ENCODE results near the gene CNTN4. TPM values are rescaled to one million over a fixed set of nuclear protein-coding genes. Genes with fewer than 3 reads are reported as not detected.

CNTN4 gene
- total RNA-seq, 1 experiment from 2014 or later, result 1.6 TPM

GRCh38 chr3:2097641-2098191, 950 bp upstream of the CNTN4 start:
- H4K5ac ChIP-seq (ENCODE audit: insufficient read length, low read depth, low read length), result no peak overlapping the region
- no peaks in the 10 kb centered on the region for H3K9me3 ChIP-seq (ENCODE audit: control insufficient read depth, low read depth, low read length)
- TF ChIP-seq CTCF (conservative IDR thresholded peaks at IDR 0.05), result no peak
- no peak overlapping the region for H3K18ac ChIP-seq (ENCODE audit: insufficient read length, low read depth, low read length)
- H3K4me3 Mint-ChIP-seq, result peak overlapping the region; percentile 68 to 83
- H3K23ac ChIP-seq (ENCODE audit: insufficient read length, low read depth, low read length), result no peak overlapping the region
- H3K4me1 ChIP-seq (ENCODE audit: insufficient read depth, low read length), result no peaks in the 10 kb centered on the region
- no peaks in the 10 kb centered on the region for H3K79me2 ChIP-seq (ENCODE audit: insufficient read depth, low read length)
- no peak overlapping the region for H2BK15ac ChIP-seq (ENCODE audit: low read depth, low read length)
- H2AFZ ChIP-seq (ENCODE audit: low read length), result peak overlapping the region; percentile 57
- H3K27ac Mint-ChIP-seq, result no peak overlapping the region
- H3K27me3 ChIP-seq (ENCODE audit: insufficient read depth, low read length), result peaks cover 33% of the 10 kb centered on the region
- H3K4me1 Mint-ChIP-seq, result peaks cover 21 to 43% of the 10 kb centered on the region in 2 experiments
- no peak overlapping the region for H3K4ac ChIP-seq (ENCODE audit: low read depth, low read length)
- no peak overlapping the region for H3K9ac ChIP-seq (ENCODE audit: extremely low read depth, insufficient read length, low read length)
- H4K20me1 ChIP-seq (ENCODE audit: control insufficient read depth, insufficient read depth, insufficient read length), result no peaks in the 10 kb centered on the region
- peaks cover 22% of the 10 kb centered on the region for H3K23me2 ChIP-seq (ENCODE audit: insufficient read length, low read depth, low read length, poor library complexity, severe bottlenecking)
- peak overlapping the region; percentile 89 for H3K4me2 ChIP-seq (ENCODE audit: insufficient read depth, insufficient read length, low read length)
- H2BK12ac ChIP-seq (ENCODE audit: insufficient read length, low read depth, low read length), result no peak overlapping the region
- no peak overlapping the region for H4K91ac ChIP-seq (ENCODE audit: insufficient read length, low read depth, low read length)
- WGBS (ENCODE audit: extremely low coverage, insufficient read length, low lambda C conversion rate), result no CpG with 5 or more reads among the region's 18 CpGs
- H3K9me3 Mint-ChIP-seq, result peaks cover 9 to 11% of the 10 kb centered on the region in 2 experiments
- H3K79me1 ChIP-seq (ENCODE audit: insufficient read depth, low read depth, low read length, poor library complexity, severe bottlenecking), result no peaks in the 10 kb centered on the region
- H3K36me3 Mint-ChIP-seq (ENCODE audit: insufficient read depth in 1 of 3, low read depth in 3 of 3), result peaks cover 3 to 8% (median 7%) of the 10 kb centered on the region in 3 experiments
- no peak overlapping the region for H2AK5ac ChIP-seq (ENCODE audit: insufficient read length, low read length)
- H3K14ac ChIP-seq (ENCODE audit: insufficient read depth, low read length), result no peak overlapping the region
- H2BK20ac ChIP-seq (ENCODE audit: low read depth, low read length, poor library complexity, severe bottlenecking), result no peak overlapping the region
- peaks cover 79% of the 10 kb centered on the region for H3K27me3 Mint-ChIP-seq (ENCODE audit: low read depth)
- DNase-seq, result peak; percentile 29
- no peak overlapping the region for H4K8ac ChIP-seq (replicated peaks; ENCODE audit: insufficient read length, low read depth, low read length)
- no peak overlapping the region for H3K56ac ChIP-seq (ENCODE audit: insufficient read length, low read depth, low read length)
- no peak overlapping the region for H3T11ph ChIP-seq (ENCODE audit: low read length)
- H2BK120ac ChIP-seq (ENCODE audit: low read depth, low read length, poor library complexity, severe bottlenecking), result no peak overlapping the region
- no peak overlapping the region for H2BK5ac ChIP-seq (ENCODE audit: insufficient read length, low read length)
- no peak overlapping the region for H3K27ac ChIP-seq (ENCODE audit: insufficient read length, low read depth, low read length)

All from H9 (cell line).